ENCODE measurements around the gene PTPRG. TPM values are rescaled to one million over a fixed set of nuclear protein-coding genes. Genes with fewer than 3 reads are reported as not detected.
"Not testable (repeated sequence)": the region's sequence is repeated elsewhere in the genome, so short reads cannot be mapped to it uniquely, and the experiment has no call there.

Gene PTPRG
- total RNA-seq, 2 experiments from 2014 or later: 0.24 to 0.37 TPM

DNA sequence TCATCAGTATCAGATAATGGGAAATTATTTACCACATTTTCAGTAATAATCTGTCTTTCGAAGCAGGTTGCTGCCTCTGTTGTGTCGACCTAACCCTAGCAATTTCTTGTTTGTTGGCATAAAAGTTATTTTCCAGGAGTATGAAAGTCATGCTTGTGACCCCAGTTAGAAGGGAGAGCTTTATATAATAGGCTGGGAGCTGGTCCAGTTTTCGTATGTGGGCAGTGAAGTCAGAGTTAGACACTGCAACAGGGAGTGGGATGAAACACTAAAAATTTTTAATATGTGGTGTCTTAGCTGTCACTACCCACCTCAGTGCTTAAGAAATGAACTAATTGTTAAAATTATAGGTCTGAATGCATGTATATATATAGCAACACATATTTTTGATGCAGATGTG is 463.5 kb downstream of the PTPRG start:
- DNase-seq: no peak
- H3K36me3 Mint-ChIP-seq (ENCODE audit: low read depth): no peaks in the 10 kb centered on the region
- no peaks in the 10 kb centered on the region for H3K9me3 Mint-ChIP-seq
- CTCF ChIA-PET: no interaction called here
- H3K4me1 Mint-ChIP-seq (ENCODE audit: low read depth): no peaks in the 10 kb centered on the region
- no peak overlapping the region for H3K27ac Mint-ChIP-seq
- no peak overlapping the region for H3K4me3 Mint-ChIP-seq
- intact Hi-C loops (cut with micrococcal nuclease): no loop called here
- H3K27me3 Mint-ChIP-seq (ENCODE audit: low read depth): peaks cover 7% of the 10 kb centered on the region

DNA sequence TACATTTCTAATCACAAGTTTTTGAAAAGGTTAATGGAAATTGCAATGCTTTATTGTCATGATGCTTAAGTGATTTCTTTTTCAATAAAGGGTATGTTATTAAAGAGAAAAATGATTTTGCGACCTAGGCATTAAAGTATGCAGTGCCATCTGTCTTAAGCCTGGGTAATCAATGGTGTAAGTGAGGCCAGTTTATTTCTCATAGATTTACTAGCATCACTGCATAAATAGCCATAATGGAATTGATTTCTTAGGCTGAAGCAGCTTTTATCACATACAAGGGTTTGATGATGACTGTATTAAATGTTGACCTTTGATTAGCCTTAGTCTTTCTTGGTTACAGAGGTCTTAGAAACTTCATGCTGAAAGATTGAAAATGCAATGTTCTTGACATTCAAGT is 464.5 kb downstream of the PTPRG start:
- no peak for DNase-seq
- CTCF ChIA-PET: no interaction called here
- intact Hi-C loops (cut with micrococcal nuclease): no loop called here
- Mint-ChIP-seq H3K9me3 (no peaks in the 10 kb centered on the region), H3K27ac (no peak overlapping the region), H3K4me3 (no peak overlapping the region), H3K36me3 (ENCODE audit: low read depth) (no peaks in the 10 kb centered on the region), H3K4me1 (ENCODE audit: low read depth) (no peaks in the 10 kb centered on the region), H3K27me3 (ENCODE audit: low read depth) (peaks cover 12% of the 10 kb centered on the region)

DNA sequence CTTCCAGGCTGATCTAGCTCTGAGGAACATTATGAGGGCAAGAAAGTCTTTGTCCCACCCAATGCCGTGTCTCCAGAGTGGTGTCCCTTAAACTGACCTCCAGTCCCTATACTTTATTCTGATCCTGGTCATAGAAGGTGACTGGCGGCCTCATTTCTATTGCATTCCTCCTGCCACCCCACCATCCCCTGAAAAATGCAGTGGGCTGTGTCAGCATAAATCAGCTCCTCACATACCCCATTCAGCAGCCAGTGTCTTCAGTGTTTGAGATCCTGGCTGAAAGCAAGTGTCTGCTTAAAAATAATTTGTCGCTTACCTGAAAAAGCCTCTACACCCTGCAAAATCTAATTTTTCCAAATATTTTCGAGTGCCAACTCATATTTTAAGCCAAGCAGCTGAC is 465.9 kb downstream of the PTPRG start:
- Mint-ChIP-seq H3K36me3 (ENCODE audit: low read depth) (no peaks in the 10 kb centered on the region), H3K4me1 (ENCODE audit: low read depth) (no peaks in the 10 kb centered on the region), H3K27ac (no peak overlapping the region), H3K27me3 (ENCODE audit: low read depth) (peaks cover 12% of the 10 kb centered on the region), H3K4me3 (no peak overlapping the region), H3K9me3 (no peaks in the 10 kb centered on the region)
- CTCF ChIA-PET: no interaction called here
- DNase-seq: no peak
- intact Hi-C loops (cut with micrococcal nuclease): no loop called here

DNA sequence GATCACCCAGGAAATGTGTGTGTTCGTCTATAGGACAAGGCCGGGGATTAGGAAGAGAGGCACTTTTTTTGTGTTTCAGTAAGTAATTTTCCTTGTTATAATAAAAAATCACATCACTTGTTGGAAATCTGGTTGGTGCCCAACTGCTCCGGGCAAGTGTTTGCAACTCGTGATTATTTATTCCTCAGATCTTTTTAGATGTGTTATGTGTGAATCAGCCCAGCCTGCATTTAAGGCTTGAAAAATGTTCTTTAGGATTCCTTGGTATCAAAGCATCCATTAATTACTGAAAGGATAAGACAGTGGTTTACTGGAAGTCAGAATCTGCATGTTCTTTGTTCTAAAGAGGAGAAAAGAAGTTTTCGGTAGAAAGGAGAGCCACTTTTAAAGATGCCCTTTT is 466.4 kb downstream of the PTPRG start:
- H3K36me3 Mint-ChIP-seq (ENCODE audit: low read depth): no peaks in the 10 kb centered on the region
- DNase-seq: no peak
- peaks cover 12% of the 10 kb centered on the region for H3K27me3 Mint-ChIP-seq (ENCODE audit: low read depth)
- intact Hi-C loops (cut with micrococcal nuclease): no loop called here
- no peak overlapping the region for H3K4me3 Mint-ChIP-seq
- no peak overlapping the region for H3K27ac Mint-ChIP-seq
- no peaks in the 10 kb centered on the region for H3K9me3 Mint-ChIP-seq
- CTCF ChIA-PET: no interaction called here
- H3K4me1 Mint-ChIP-seq (ENCODE audit: low read depth): no peaks in the 10 kb centered on the region

DNA sequence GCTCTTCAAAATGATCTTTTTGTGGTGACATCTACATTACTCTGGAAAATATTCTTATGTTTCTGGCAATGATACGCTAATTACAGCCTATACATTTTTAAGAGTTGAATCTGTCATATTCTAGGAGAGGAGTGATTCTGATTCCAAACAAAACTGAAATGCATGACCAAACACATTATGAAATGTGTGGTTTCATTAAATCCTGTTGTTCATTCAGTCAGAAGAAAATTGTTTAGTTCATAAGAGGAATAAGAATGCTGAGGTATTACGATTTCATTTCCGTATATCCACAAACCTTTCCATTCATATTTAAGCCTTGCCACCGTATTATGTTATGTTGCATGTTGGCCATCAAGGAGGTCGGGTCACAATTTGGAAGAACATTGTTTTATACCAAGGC is 466.9 kb downstream of the PTPRG start:
- Mint-ChIP-seq H3K36me3 (ENCODE audit: low read depth) (no peaks in the 10 kb centered on the region), H3K4me1 (ENCODE audit: low read depth) (no peaks in the 10 kb centered on the region), H3K4me3 (no peak overlapping the region), H3K27me3 (ENCODE audit: low read depth) (peaks cover 15% of the 10 kb centered on the region), H3K27ac (no peak overlapping the region), H3K9me3 (no peaks in the 10 kb centered on the region)
- DNase-seq: no peak
- CTCF ChIA-PET: no interaction called here
- intact Hi-C loops (cut with micrococcal nuclease): no loop called here

DNA sequence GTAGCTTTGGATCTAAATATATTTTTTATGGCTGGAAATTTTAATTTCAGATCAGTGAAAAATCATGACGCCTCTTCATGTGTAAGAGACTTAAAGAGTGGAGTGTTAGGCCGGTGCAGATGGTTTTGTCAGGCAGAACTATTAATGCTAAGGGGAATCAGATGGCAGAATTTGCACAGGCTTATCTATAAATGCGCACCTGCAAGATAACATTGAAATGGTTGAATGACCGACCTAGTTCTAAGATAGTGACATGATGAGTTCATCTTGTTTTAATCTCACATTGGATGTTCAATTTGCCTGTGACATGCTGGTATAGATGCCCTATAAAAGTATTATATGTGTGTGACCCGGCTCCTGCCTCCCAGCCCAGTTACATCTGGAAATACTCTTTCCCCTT is 471.4 kb downstream of the PTPRG start:
- Mint-ChIP-seq H3K4me1 (ENCODE audit: low read depth) (no peaks in the 10 kb centered on the region), H3K27ac (no peak overlapping the region), H3K36me3 (ENCODE audit: low read depth) (no peaks in the 10 kb centered on the region), H3K9me3 (no peaks in the 10 kb centered on the region), H3K27me3 (ENCODE audit: low read depth) (peaks cover 8% of the 10 kb centered on the region), H3K4me3 (no peak overlapping the region)
- CTCF ChIA-PET: no interaction called here
- no peak for DNase-seq
- intact Hi-C loops (cut with micrococcal nuclease): no loop called here

GRCh38 chr3:62035402-62036057 is 474.2 kb downstream of the PTPRG start:
- no peak for DNase-seq
- Mint-ChIP-seq H3K36me3 (ENCODE audit: low read depth) (no peaks in the 10 kb centered on the region), H3K9me3 (no peaks in the 10 kb centered on the region), H3K4me3 (no peak overlapping the region), H3K27ac (no peak overlapping the region), H3K4me1 (ENCODE audit: low read depth) (no peaks in the 10 kb centered on the region), H3K27me3 (ENCODE audit: low read depth) (peaks cover 3% of the 10 kb centered on the region)
- intact Hi-C loops (cut with micrococcal nuclease): no loop called here
- CTCF ChIA-PET: no interaction called here

DNA sequence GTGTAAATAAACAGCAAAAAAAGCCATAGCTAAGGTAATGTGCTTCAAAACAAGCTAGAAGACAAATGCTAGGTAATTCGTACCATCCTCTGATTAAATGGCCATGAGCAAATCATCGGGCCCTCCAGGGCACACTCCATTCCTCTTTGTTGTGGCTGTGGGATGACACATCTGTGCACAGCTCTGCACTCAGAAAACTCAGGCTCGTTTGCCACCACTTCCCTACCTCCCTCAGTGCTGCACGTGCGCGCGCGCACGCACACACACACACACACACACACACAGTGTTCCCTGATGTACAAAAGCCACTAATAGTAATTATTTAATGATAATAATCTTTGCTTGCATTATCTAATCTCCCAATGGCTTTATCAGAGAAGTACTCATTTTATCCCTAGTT is 475.4 kb downstream of the PTPRG start:
- no peak overlapping the region for H3K27ac Mint-ChIP-seq
- H3K27me3 Mint-ChIP-seq (ENCODE audit: low read depth): peaks cover 3% of the 10 kb centered on the region
- H3K9me3 Mint-ChIP-seq: no peaks in the 10 kb centered on the region
- H3K36me3 Mint-ChIP-seq (ENCODE audit: low read depth): no peaks in the 10 kb centered on the region
- H3K4me1 Mint-ChIP-seq (ENCODE audit: low read depth): no peaks in the 10 kb centered on the region
- no peak for DNase-seq
- CTCF ChIA-PET: interaction anchor here (0.6 to 1.1 kb wide), 2 partner anchors 8 to 178 kb away, joined by 3 read pairs; no protein-coding TSS in a partner anchor
- H3K4me3 Mint-ChIP-seq: no peak overlapping the region
- intact Hi-C loops (cut with micrococcal nuclease): no loop called here

DNA sequence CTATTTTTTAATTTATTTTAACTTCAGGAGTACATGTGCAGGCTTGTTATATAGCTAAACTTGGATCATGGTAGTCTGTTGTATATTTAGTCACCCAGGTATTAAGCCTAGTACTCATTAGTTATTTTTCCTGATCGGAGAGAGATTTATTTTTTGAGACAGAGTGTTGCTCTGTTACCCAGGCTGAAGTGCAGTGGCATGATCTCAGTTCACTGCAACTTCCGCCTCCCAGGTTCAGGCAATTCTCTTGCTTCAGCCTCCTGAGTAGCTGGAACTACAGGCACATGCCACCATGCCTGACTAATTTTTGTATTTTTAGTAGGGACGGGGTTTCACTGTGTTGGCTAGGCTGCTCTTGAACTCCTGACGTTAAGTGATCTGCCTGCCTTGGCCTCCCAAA is 477.4 kb downstream of the PTPRG start:
- H3K9me3 Mint-ChIP-seq; DNase-seq; H3K27me3 Mint-ChIP-seq (ENCODE audit: low read depth); CTCF ChIA-PET; H3K4me1 Mint-ChIP-seq (ENCODE audit: low read depth); H3K36me3 Mint-ChIP-seq (ENCODE audit: low read depth); intact Hi-C loops (cut with micrococcal nuclease); H3K4me3 Mint-ChIP-seq; H3K27ac Mint-ChIP-seq: not testable (repeated sequence)

DNA sequence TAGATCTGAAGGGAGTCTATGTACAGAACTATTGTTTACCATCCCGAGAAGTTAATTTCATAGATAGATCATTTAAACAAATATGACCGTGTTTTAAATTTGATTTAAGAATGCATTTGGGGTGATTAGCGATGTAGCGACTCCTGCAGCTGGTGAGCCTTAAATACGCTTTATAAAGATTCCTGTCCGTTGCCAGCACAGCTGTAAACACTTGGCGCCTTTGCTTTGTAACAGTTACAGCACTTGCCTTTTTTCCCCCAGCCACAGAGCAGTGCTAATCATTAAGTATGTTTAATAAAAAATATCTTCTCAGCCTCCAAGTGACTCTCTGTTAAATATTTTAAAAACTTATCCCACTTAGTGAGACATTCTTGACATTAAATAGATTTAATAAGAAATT is 478.2 kb downstream of the PTPRG start:
- no peaks in the 10 kb centered on the region for H3K4me1 Mint-ChIP-seq (ENCODE audit: low read depth)
- H3K27ac Mint-ChIP-seq: no peak overlapping the region
- DNase-seq: no peak
- no peaks in the 10 kb centered on the region for H3K36me3 Mint-ChIP-seq (ENCODE audit: low read depth)
- CTCF ChIA-PET: no interaction called here
- intact Hi-C loops (cut with micrococcal nuclease): no loop called here
- no peaks in the 10 kb centered on the region for H3K27me3 Mint-ChIP-seq (ENCODE audit: low read depth)
- no peaks in the 10 kb centered on the region for H3K9me3 Mint-ChIP-seq
- H3K4me3 Mint-ChIP-seq: no peak overlapping the region

DNA sequence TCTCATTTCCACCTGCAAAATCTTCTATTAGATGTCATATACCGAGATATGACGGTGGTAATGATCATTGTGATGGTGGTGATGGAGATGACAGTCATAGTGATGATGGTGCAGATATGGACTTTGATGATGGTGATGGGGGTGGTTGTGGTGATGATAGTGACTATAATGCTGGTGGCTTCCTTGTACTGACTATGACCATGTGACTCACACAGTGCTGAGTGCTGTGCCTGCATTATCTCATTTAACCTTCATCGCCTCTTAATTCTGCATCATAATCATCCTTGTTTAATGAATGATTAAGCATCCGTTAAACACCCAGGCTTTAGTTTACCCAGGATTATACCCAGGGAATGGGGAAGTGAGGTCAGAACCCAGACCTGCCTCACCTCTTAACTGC is 480.3 kb downstream of the PTPRG start:
- no peak overlapping the region for H3K4me3 Mint-ChIP-seq
- H3K36me3 Mint-ChIP-seq (ENCODE audit: low read depth): no peaks in the 10 kb centered on the region
- H3K4me1 Mint-ChIP-seq (ENCODE audit: low read depth): no peaks in the 10 kb centered on the region
- intact Hi-C loops (cut with micrococcal nuclease): no loop called here
- no peak for DNase-seq
- H3K27ac Mint-ChIP-seq: no peak overlapping the region
- H3K27me3 Mint-ChIP-seq (ENCODE audit: low read depth): no peaks in the 10 kb centered on the region
- no peaks in the 10 kb centered on the region for H3K9me3 Mint-ChIP-seq
- CTCF ChIA-PET: no interaction called here

DNA sequence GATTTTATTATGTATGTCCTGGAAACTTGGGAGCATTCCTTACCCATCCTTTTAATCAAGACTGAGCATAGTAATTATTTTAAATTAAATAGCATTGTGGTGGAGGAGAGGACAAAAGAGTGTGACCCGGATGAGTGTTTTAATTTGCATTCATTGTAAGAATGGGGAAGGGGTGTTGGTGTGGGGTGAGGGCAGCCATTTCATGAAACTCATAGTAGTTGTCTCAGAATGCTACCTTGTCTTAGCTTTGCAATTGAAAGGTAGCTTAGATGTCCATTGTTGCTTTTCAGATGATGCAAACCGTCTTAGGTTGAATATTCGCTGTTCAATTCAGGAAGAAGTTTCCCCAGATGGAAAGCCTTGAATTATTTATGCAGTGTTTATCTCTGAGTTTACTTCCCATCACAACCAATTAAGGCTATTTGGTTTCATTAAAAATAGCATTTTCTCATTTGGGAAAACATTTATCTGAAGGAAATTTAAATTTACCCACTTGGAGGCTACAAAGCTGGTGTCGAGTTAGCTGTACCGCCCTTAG is 483.6 kb downstream of the PTPRG start:
- no peak overlapping the region for H3K27ac Mint-ChIP-seq
- intact Hi-C loops (cut with micrococcal nuclease): no loop called here
- DNase-seq: no peak
- no peaks in the 10 kb centered on the region for H3K36me3 Mint-ChIP-seq (ENCODE audit: low read depth)
- peaks cover 5% of the 10 kb centered on the region for H3K27me3 Mint-ChIP-seq (ENCODE audit: low read depth)
- H3K4me1 Mint-ChIP-seq (ENCODE audit: low read depth): no peaks in the 10 kb centered on the region
- CTCF ChIA-PET: interaction anchor here (1.1 kb wide), 1 partner anchor 9 kb away, joined by 3 read pairs; no protein-coding TSS in a partner anchor
- H3K9me3 Mint-ChIP-seq: no peaks in the 10 kb centered on the region
- H3K4me3 Mint-ChIP-seq: no peak overlapping the region

DNA sequence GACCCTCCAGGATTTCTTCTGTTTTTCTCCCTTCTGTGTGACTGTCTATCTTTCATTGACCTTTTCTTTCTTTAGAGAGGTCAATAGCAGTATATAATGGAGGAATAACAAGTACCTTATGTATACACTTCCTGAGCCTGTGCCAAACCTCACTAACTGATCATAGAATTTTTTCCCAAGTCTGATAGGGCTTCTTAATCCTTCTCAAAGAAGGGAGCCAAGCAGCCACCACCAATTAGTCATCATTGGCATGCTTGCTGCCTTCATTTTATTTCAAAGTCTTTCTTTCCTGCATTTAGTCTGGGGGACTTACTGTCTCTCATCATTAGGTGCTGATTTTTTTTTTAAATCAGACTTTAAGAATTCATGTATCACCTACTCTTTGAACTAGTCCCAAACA is 485.0 kb downstream of the PTPRG start:
- CTCF ChIA-PET: no interaction called here
- Mint-ChIP-seq H3K4me1 (ENCODE audit: low read depth) (no peaks in the 10 kb centered on the region), H3K4me3 (no peak overlapping the region), H3K36me3 (ENCODE audit: low read depth) (no peaks in the 10 kb centered on the region), H3K27me3 (ENCODE audit: low read depth) (peaks cover 5% of the 10 kb centered on the region), H3K9me3 (no peaks in the 10 kb centered on the region), H3K27ac (no peak overlapping the region)
- intact Hi-C loops (cut with micrococcal nuclease): no loop called here
- no peak for DNase-seq
